HG03520 (cell line): ENCODE results near the gene TMEM219.

Experiments used
- ATAC-seq: cut with Tn5 transposase; IDR thresholded peaks from one replicate; pipeline ENCODE4 v1.9.1; 2021; ENCODE audit warnings: mild to moderate bottlenecking, moderate library complexity; ENCODE audit not compliant: unreplicated experiment

The TMEM219 gene

DNA sequence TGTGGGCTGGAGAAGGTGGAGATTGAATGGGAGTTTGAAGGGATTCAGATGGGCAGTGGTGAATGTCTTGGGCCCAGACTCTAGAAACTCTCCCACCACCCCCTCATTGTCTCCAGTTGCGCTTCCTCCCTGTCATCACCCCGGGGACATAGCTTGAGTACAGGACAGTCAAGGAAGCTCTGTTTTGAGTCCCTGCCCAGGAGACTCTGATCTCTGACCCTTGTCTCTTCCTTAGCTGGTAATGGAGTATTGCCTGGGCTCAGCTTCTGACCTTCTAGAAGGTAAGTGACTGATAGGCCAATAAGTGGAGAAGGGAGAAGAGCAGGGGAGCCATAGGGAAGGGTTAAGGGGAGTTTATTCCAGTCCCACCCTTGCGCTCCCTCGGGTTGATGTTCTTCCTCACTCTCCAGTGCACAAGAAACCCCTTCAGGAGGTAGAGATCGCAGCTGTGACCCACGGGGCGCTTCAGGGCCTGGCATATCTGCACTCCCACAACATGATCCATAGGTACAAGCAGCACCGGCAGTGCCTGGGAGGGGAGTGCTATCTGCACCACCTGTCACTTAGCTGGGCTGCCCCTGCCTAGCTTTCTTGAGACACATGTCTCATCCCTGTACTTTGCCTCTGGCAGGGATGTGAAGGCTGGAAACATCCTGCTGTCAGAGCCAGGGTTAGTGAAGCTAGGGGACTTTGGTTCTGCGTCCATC, 16.8 kb downstream of the TMEM219 start:
- ATAC-seq: no peak

DNA sequence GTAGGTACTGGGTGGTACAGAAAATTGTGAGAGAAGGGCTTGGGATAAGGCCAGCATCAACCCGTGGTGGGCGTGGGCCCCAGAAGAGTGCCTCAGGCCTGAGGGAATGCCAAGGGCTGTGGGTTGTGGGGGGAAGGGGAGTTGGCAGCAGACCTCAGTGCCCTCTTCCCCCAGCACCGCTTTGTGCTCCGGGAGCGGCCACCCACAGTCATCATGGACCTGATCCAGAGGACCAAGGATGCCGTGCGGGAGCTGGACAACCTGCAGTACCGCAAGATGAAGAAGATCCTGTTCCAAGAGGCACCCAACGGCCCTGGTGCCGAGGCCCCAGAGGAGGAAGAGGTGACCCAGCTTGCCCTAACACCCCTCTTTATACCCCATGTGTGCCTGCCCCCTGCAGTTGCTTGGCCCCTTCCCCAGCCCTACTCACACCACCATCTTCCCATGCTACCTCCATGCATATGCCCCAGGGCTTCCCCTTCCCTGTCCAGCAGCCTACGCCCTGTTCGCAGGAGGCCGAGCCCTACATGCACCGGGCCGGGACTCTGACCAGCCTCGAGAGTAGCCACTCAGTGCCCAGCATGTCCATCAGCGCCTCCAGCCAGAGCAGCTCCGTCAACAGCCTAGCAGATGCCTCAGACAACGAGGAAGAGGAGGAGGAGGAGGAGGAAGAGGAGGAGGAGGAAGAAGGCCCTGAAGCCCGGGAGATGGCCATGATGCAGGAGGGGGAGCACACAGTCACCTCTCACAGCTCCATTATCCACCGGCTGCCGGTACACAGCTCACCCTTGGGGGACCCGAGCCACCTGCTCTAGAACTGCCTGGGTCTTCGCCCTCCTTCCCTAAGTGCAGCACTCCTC, 20.9 kb downstream of the TMEM219 start:
- no peak for ATAC-seq

DNA sequence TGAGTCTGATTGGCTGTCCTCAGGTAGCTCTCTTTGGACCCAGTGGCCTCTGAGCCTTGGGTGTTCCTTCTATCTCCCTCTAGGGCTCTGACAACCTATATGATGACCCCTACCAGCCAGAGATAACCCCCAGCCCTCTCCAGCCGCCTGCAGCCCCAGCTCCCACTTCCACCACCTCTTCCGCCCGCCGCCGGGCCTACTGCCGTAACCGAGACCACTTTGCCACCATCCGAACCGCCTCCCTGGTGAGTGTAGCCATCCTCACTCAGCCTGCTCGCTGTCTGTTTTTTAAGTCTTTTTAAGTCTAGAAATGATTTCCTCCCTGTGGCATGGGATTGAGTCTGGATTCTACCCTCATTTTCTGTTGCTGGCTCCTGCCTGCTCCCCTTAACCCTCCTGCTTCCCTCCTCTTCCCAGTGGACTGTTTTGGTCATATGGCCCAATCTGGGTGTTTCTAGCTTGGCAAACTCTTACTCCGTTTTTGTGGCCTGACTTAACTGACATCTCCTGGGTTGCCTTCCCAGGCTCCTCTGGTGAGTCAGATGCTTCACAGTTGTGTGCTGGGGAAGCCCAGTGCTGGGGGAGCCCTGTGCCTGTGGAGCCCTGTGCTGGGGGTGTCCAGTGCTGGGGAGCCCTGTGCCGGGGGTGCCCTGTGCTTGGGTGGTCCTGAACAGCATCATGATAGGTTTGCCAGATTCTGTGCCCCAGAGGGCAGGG, 21.7 kb downstream of the TMEM219 start:
- no peak for ATAC-seq

DNA sequence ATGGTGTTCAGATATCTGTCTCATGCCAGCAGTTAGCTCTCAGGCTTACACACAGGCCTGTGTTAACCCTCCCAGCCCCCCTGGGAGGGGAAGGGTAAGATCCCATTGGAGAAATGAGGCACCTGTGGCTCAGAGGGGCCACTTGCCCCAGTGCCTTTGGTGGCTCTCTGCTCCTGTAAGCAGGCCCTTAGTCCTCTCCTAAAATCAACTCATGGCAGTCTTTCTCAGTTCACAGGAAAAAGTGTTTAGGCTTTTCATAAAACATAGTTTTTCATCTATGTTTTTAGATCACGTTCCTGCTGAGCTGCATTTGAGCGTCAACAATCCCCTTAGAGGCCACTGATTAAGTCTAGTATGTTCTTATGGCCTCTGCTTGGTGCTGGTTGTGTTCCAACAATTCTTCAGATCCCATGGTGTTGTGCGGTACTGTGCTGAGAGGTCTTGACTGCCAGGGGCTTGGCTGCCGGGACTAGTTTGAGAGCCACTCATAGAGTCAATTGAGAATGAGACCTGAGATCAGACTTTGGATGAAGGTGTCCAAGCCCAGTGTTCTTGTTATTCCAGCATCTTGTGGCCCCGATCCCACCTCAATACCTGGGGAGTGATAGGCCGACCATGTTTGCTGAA, 22.4 kb downstream of the TMEM219 start:
- ATAC-seq: no peak

DNA sequence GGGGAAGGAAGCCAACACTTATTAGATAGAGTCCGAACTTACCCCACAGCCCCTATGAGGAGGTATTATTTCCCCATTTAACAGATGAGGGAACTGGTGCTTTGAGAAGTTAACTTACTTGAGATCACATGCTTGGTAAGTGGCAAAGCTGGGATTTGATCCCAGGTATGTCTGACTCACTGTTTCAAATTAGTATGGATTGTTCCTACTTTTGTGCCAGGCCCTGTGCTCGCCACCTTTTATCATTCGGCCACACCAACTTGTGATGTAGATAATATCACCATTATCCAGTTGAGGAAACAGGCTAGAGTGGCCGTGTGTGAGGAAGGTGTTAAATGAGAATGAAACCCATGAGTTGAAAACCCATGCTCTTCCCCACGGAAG, 22.9 kb downstream of the TMEM219 start:
- ATAC-seq: no peak

DNA sequence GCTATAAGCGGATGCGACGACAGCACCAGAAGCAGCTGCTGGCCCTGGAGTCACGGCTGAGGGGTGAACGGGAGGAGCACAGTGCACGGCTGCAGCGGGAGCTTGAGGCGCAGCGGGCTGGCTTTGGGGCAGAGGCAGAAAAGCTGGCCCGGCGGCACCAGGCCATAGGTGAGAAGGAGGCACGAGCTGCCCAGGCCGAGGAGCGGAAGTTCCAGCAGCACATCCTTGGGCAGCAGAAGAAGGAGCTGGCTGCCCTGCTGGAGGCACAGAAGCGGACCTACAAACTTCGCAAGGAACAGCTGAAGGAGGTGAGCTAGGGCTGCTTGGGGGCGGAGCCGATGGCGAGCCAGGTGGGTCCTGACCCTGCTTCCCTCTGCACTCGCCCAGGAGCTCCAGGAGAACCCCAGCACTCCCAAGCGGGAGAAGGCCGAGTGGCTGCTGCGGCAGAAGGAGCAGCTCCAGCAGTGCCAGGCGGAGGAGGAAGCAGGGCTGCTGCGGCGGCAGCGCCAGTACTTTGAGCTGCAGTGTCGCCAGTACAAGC, 23.5 kb downstream of the TMEM219 start:
- no peak for ATAC-seq

DNA sequence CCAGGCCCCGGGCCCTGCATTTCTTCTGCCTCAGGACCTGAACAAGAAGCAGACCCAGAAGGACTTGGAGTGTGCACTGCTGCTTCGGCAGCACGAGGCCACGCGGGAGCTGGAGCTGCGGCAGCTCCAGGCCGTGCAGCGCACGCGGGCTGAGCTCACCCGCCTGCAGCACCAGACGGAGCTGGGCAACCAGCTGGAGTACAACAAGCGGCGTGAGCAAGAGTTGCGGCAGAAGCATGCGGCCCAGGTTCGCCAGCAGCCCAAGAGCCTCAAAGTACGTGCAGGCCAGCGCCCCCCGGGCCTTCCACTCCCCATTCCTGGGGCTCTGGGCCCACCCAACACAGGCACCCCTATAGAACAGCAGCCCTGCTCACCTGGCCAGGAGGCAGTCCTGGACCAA, 24.4 kb downstream of the TMEM219 start:
- ATAC-seq: no peak

DNA sequence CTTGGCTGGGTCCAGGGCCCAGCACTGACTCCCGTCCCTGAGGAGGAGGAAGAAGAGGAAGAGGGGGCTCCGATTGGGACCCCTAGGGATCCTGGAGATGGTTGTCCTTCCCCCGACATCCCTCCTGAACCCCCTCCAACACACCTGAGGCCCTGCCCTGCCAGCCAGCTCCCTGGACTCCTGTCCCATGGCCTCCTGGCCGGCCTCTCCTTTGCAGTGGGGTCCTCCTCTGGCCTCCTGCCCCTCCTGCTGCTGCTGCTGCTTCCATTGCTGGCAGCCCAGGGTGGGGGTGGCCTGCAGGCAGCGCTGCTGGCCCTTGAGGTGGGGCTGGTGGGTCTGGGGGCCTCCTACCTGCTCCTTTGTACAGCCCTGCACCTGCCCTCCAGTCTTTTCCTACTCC, 25.1 kb downstream of the TMEM219 start:
- no peak for ATAC-seq

DNA sequence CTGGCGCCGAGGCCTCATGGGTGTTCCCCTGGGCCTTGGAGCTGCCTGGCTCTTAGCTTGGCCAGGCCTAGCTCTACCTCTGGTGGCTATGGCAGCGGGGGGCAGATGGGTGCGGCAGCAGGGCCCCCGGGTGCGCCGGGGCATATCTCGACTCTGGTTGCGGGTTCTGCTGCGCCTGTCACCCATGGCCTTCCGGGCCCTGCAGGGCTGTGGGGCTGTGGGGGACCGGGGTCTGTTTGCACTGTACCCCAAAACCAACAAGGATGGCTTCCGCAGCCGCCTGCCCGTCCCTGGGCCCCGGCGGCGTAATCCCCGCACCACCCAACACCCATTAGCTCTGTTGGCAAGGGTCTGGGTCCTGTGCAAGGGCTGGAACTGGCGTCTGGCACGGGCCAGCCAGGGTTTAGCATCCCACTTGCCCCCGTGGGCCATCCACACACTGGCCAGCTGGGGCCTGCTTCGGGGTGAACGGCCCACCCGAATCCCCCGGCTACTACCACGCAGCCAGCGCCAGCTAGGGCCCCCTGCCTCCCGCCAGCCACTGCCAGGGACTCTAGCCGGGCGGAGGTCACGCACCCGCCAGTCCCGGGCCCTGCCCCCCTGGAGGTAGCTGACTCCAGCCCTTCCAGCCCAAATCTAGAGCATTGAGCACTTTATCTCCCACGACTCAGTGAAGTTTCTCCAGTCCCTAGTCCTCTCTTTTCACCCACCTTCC, 25.6 kb downstream of the TMEM219 start:
- no peak for ATAC-seq

DNA sequence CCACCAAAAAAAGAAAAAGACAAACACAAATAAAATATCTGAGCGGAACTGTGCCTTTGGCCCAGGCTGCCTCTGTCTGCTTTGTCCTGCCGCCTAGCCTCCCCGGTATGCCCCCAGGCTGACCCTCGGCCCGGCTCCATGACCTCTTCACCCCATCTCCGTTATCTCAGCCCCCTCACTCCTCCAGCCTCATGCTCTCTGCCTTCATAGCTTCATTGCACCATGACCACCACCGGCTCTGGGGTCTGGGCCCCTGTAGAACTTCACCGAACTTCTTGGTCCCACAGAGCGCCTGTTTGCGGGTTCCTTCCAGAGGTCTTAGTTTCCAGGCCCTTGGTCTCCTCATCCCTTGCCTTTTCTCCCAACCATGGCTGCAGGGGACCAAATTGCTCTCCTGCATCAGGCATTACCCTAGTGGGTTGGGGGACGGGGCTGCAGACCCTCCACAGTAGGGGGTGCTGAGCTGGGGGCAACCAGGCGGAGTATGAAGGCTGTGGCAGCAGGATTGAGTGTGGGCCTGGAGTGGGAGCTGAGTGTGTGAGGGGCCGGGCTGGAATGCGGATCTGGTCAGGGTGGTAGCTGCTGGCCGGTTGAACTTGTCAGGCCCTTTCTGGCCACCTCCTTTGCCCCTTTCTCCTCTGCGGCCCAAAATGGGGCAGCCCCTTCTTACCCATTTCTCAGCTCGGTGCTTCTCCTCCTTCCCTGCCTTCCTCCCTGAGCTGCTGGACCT, 26.6 kb downstream of the TMEM219 start:
- no peak for ATAC-seq

DNA sequence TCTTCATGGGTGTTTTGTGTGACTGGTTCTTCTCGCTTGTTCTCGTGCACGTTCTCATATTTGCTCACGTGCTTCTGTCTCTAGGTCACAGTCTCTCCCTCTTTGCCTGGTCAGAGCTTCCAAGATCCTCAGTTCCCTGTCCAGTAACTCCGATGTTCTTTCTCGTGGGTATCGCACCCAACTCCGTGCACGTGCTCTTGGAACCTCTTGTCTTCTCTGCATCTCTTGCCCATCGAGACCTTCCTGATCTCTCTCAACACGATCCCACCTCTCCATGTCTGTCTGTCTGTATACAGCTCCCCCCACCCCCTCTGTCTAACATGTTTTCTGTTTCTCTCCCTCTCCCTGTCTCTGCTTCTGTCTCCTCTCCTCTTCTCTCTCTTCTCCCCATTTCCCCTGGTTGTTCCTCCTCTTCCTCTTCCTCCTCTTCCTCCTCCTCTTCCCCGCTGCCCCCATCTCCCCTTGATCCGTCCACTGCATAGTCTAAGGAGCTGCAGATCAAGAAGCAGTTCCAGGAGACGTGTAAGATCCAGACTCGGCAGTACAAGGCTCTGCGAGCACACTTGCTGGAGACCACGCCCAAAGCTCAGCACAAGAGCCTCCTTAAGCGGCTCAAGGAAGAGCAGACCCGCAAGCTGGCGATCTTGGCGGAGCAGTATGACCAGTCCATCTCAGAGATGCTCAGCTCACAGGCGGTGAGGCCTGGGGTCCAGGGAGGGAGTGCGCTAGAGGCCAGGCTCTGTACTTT, 27.4 kb downstream of the TMEM219 start:
- no peak for ATAC-seq

DNA sequence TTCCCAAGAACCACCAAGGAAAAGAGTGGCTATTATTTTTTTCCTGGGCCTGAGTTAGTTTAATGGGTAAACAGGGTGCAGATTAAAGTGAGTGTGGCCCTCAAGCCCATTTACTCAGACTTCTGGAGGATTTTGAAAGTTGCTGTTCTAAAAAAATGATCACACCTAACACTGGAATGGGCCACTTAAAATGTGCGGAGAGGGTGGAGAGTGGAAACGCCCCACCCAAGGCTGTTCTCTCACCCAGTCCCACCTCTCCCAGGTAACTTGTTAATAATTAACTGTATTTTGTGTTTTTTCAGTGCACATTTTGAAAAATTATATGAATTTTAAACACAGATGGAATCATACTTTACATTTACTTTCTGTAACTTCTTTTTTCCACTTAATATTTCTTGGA, 28.2 kb downstream of the TMEM219 start:
- no peak for ATAC-seq

DNA sequence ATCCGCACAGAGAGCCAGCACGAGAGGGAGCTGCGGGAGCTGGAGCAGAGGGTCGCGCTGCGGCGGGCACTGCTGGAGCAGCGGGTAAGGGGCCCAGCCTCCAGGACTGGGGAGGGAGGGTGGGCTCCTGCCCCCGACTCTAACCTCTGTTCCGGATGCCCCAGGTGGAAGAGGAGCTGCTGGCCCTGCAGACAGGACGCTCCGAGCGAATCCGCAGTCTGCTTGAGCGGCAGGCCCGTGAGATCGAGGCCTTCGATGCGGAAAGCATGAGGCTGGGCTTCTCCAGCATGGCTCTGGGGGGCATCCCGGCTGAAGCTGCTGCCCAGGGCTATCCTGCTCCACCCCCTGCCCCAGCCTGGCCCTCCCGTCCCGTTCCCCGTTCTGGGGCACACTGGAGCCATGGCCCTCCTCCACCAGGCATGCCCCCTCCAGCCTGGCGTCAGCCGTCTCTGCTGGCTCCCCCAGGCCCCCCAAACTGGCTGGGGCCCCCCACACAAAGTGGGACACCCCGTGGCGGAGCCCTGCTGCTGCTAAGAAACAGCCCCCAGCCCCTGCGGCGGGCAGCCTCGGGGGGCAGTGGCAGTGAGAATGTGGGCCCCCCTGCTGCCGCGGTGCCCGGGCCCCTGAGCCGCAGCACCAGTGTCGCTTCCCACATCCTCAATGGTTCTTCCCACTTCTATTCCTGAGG, 29.1 kb downstream of the TMEM219 start:
- ATAC-seq: no peak

DNA sequence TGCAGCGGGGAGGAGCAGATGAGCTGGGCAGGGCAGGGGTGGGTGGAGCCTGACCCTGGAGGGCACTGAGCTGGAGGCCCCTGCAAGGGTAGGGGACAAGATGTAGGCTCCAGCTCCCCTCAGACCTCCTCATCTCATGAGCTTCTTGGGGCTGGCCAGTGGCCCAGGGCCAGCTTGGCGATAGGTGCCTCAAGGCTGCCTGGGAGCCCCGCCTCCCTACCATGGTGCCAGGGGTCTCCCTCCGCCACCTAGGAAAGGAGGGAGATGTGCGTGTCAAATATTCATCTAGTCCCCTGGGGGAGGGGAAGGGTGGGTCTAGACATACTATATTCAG, 29.7 kb downstream of the TMEM219 start:
- ATAC-seq: no peak

DNA sequence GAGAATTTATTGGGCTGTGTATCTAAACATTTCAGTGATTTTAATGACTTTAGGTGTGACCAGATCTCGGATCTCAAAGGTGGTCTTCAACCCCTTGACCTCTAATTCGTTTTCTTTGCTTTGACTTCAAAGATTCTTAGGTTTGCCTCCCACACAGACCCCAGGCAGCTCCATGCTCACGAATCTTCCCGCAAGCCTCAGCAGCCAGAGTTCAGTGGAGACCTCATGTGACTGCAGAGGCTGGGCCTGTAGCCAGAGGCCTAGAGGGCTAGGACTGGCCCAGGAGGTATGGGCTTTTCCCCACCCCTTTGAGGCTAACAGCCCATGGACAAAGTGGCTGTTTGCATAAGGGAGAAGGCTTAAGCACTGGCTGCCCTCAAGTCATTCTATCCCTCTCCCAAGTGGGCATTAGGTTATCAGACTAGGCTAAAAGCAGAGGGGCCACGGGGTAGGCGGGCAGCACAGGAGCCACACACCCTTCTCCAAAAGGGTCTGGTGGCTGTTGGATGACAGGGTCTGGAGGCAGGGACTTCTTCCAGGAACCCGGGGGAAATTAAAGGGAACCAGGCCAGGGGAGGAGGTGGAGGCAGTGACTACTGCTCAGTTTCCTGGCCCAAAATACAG, 30.6 kb downstream of the TMEM219 start:
- ATAC-seq: no peak

DNA sequence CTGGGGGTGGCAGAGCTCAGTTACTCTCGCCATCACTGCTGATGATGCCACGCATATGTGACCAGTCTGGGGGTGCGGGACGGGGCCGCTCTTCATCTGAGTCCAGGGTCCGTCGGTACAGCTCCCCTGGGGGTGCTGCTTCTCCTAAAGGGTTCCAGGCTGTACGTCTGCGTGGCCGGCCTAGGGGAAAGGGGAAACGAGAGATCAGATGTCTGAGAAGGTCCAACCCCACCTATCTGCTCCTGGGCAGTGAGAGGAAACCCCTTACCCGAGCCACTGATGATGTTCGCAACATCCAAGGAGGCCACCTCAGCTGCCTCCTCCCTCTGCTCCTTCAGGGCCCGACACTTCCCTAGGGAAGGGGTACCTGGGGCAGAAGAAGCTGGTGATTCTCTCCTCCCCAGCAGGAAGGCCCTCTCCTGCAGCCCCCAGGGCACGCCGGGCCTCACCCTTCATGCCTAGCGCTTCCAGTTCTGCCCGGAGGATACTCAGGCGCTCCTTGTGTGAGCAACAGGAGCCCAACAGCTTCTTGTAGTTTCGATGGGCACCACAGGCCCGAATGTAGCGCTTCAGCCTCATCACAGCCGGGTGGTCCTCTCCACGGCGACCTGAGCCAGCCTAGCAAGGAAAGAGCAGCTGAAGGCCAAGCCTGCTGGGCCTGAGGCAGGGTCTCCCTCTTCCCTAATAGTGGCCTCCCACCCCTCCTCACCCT, 31.5 kb downstream of the TMEM219 start:
- no peak for ATAC-seq

DNA sequence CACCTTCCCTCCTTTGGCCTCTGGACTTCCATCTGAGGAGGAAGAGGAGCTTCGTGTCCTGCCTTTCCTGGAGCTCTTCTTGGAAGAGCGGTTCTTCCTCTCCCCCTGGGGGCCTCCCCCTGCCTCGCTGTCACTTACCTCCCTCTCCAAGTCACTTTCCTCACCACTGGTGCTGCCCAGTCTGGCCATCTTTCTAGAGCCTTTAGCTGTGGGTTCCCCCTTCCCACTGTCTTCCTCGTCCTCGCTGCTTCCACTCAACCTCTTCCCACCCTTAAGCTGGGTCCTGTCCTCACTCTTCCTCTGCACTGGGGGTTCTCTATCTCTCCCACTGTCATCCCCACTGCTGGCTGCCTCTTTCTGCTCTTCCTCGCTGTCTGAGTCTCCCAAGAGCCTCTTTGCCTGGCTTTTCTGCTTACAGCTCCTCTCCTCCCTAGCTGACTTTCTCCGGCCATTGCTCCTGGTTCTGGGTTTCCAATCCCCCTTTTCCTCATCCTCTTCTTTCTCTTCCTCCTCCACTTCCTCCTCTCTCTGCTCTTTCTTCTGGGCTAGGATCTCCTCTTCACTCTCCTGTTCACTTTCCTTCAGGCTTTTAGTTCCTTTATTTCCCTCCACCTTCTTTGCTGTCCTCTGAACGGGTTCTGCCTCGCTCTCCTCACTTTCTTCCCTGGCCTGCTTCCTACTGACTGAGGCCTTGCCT, 32.2 kb downstream of the TMEM219 start:
- no peak for ATAC-seq
